ENCODE measurements around the gene SLC6A11. TPM values are rescaled to one million over a fixed set of nuclear protein-coding genes. Genes with fewer than 3 reads are reported as not detected.
A peak's percentile ranks its signal among the peaks of the same experiment; 100 is the strongest.

Gene SLC6A11
- total and polyA plus RNA-seq, 2 of the 13 experiments (the other 11 are each of a cell fraction or from before 2014, with no cell fraction given), result 17.9 to 34.5 TPM

DNA sequence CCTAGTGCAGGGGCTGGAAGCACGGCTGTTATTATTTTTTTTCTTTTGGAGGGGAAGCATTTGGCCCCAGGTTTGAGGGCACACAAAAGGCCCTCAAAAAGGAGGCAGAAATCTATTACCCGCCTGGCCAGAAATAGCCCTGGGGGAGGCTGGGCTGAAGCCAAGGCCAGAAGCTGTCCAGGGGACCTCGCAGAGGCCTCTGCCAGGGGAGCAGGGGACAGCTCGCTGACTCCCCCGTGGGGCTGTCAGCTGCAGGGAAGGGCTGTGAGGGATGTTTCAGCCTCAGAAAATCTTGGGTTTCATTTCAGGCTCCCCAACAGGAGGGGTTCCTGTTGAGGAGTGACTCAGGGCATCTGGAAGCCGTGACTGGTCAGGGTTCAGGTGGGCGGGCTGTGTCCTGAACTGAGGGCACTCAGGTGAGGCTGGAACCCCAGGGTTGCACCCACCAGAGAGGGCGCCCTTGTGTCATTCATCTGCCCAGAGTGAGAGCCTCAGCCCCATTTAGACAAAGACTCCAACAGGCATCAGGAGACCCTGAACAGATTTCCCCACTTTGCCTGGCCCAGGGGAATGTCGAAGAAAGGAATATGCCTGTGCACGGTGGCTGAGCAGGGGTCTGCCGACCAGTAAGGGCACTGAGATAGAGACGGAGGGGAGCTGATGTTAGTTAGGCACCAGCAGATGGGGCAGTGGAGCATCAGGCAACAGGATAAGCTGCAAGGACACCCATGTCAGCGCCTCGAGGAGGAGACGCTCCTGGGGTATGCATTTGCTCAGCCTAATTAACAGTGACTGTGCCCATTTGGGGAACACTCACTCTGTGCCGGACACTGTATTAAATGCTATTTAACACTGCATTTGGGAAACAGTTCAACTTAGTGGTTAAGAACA lies 43.5 kb upstream of the SLC6A11 start (continued):
- TF ChIP-seq, protein P1, sequence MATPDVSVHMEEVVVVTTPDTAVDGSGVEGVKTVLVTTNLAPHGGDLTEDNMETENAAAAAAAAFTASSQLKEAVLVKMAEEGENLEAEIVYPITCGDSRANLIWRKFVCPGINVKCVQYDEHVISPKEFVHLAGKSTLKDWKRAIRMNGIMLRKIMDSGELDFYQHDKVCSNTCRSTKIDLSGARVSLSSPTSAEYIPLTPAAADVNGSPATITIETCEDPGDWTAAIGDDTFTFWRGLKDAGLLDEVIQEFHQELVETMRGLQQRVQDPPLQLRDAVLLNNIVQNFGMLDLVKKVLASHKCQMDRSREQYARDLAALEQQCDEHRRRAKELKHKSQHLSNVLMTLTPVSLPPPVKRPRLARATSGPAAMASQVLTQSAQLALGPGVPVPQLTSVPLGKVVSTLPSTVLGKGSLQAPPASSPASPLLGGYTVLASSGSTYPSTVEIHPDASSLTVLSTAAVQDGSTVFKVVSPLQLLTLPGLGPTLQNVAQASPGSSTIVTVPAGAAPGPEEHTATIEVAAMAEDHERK (CRISPR knock-in tag; IDR thresholded peaks at IDR 0.05; ENCODE audit: low read depth), result no peak
- TF ChIP-seq ZNF225 (CRISPR knock-in tag; IDR thresholded peaks at IDR 0.05) (0 out of 2 replicates have a peak, but pooled peaks have one; percentile 39), ZNF569 (CRISPR knock-in tag; IDR thresholded peaks at IDR 0.05; ENCODE audit: borderline replicate concordance) (no peak), ATF7 (IDR thresholded peaks at IDR 0.05) (no peak), ATF7 (CRISPR knock-in tag; IDR thresholded peaks at IDR 0.05) (no peak), ZNF552 (CRISPR knock-in tag; IDR thresholded peaks at IDR 0.05; ENCODE audit: borderline replicate concordance) (no peak), ZBTB3 (CRISPR knock-in tag; IDR thresholded peaks at IDR 0.05; ENCODE audit: borderline replicate concordance, low read depth) (no peak), ZNF33B (CRISPR knock-in tag; IDR thresholded peaks at IDR 0.05) (0 out of 2 replicates have a peak, but pooled peaks have one; percentile 44), TARDBP (CRISPR knock-in tag; IDR thresholded peaks at IDR 0.05) (peak; percentile 58; the same call in 1 of the 2 replicates), HES4 (CRISPR knock-in tag; IDR thresholded peaks at IDR 0.05; ENCODE audit: borderline replicate concordance) (no peak), ZNF567 (CRISPR knock-in tag; IDR thresholded peaks at IDR 0.05; ENCODE audit: borderline replicate concordance) (no peak), BORCS8-MEF2B (CRISPR knock-in tag; IDR thresholded peaks at IDR 0.05) (0 out of 2 replicates have a peak, but pooled peaks have one; percentile 49), ZNF232 (CRISPR knock-in tag; IDR thresholded peaks at IDR 0.05; ENCODE audit: borderline replicate concordance) (0 out of 2 replicates have a peak, but pooled peaks have one; percentile 27), GABPB1 (CRISPR knock-in tag; IDR thresholded peaks at IDR 0.05) (no peak), RORA (CRISPR knock-in tag; IDR thresholded peaks at IDR 0.05) (no peak)
- TF ChIP-seq, protein P2, sequence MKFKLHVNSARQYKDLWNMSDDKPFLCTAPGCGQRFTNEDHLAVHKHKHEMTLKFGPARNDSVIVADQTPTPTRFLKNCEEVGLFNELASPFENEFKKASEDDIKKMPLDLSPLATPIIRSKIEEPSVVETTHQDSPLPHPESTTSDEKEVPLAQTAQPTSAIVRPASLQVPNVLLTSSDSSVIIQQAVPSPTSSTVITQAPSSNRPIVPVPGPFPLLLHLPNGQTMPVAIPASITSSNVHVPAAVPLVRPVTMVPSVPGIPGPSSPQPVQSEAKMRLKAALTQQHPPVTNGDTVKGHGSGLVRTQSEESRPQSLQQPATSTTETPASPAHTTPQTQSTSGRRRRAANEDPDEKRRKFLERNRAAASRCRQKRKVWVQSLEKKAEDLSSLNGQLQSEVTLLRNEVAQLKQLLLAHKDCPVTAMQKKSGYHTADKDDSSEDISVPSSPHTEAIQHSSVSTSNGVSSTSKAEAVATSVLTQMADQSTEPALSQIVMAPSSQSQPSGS (CRISPR knock-in tag; IDR thresholded peaks at IDR 0.05), result 0 out of 2 replicates have a peak, but pooled peaks have one; percentile 29
- TF ChIP-seq, protein P3, sequence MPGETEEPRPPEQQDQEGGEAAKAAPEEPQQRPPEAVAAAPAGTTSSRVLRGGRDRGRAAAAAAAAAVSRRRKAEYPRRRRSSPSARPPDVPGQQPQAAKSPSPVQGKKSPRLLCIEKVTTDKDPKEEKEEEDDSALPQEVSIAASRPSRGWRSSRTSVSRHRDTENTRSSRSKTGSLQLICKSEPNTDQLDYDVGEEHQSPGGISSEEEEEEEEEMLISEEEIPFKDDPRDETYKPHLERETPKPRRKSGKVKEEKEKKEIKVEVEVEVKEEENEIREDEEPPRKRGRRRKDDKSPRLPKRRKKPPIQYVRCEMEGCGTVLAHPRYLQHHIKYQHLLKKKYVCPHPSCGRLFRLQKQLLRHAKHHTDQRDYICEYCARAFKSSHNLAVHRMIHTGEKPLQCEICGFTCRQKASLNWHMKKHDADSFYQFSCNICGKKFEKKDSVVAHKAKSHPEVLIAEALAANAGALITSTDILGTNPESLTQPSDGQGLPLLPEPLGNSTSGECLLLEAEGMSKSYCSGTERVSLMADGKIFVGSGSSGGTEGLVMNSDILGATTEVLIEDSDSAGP (CRISPR knock-in tag; IDR thresholded peaks at IDR 0.05; ENCODE audit: borderline replicate concordance), result peak; percentile 56; the same call in 1 of the 2 replicates
- TF ChIP-seq, protein P4, sequence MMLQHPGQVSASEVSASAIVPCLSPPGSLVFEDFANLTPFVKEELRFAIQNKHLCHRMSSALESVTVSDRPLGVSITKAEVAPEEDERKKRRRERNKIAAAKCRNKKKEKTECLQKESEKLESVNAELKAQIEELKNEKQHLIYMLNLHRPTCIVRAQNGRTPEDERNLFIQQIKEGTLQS (CRISPR knock-in tag; IDR thresholded peaks at IDR 0.05), result no peak
- TF ChIP-seq, protein P5, sequence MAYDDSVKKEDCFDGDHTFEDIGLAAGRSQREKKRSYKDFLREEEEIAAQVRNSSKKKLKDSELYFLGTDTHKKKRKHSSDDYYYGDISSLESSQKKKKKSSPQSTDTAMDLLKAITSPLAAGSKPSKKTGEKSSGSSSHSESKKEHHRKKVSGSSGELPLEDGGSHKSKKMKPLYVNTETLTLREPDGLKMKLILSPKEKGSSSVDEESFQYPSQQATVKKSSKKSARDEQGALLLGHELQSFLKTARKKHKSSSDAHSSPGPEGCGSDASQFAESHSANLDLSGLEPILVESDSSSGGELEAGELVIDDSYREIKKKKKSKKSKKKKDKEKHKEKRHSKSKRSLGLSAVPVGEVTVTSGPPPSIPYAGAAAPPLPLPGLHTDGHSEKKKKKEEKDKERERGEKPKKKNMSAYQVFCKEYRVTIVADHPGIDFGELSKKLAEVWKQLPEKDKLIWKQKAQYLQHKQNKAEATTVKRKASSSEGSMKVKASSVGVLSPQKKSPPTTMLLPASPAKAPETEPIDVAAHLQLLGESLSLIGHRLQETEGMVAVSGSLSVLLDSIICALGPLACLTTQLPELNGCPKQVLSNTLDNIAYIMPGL (CRISPR knock-in tag; IDR thresholded peaks at IDR 0.05; ENCODE audit: borderline replicate concordance in 1 of 2, low read depth in 1 of 2), result peak; percentile 52 to 79; a peak in 2 of 4 replicates

Measured in HepG2 (cell line).